ENCODE measurements around the gene LYRM4.
A peak's percentile ranks its signal among the peaks of the same experiment; 100 is the strongest.

Gene LYRM4

GRCh38 chr6:5160206-5160605, 100.5 kb downstream of the LYRM4 start:
- Histone ChIP-seq H3K27me3 (ENCODE audit: insufficient read depth, low read length) (no peaks in the 10 kb centered on the region), H3K4me3 (ENCODE audit: low read depth, low read length) (no peak overlapping the region), H3K4me1 (ENCODE audit: control insufficient read depth, insufficient read depth, low read length, unreplicated experiment) (no peaks in the 10 kb centered on the region), H3K36me3 (ENCODE audit: insufficient read depth, low read length) (no peaks in the 10 kb centered on the region), H3K79me2 (ENCODE audit: control insufficient read depth, insufficient read depth, low read length, unreplicated experiment) (no peaks in the 10 kb centered on the region), H2AFZ (ENCODE audit: low read length, unreplicated experiment) (no peak overlapping the region), H3K27ac (ENCODE audit: low read depth, low read length) (no peak overlapping the region)

GRCh38 chr6:5159162-5159561, 101.6 kb downstream of the LYRM4 start:
- H3K27ac ChIP-seq (ENCODE audit: low read depth, low read length), result no peak overlapping the region
- H3K79me2 ChIP-seq (ENCODE audit: control insufficient read depth, insufficient read depth, low read length, unreplicated experiment), result no peaks in the 10 kb centered on the region
- no peaks in the 10 kb centered on the region for H3K4me1 ChIP-seq (ENCODE audit: control insufficient read depth, insufficient read depth, low read length, unreplicated experiment)
- H2AFZ ChIP-seq (ENCODE audit: low read length, unreplicated experiment), result no peak overlapping the region
- no peak overlapping the region for H3K4me3 ChIP-seq (ENCODE audit: low read depth, low read length)
- no peaks in the 10 kb centered on the region for H3K36me3 ChIP-seq (ENCODE audit: insufficient read depth, low read length)
- no peaks in the 10 kb centered on the region for H3K27me3 ChIP-seq (ENCODE audit: insufficient read depth, low read length)

DNA sequence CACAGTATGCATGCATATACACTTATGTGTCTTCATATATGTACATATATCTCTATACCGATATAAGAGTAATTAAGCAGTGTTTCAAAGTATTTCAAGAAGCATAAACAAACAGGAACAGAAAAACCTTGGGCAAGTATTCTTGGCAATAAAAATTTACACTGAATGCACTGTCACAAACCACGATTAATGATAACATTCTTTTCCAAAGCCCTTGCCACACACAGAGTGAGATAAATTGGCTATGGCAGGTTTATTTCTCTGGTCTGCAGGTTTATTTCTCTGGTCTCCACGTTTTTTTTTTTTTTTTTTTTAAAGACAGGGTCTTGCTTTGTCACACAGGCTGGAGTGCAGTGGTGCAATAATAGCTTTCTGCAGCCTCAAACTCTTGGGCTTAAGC, 102.6 kb downstream of the LYRM4 start:
- Histone ChIP-seq H3K79me2 (ENCODE audit: control insufficient read depth, insufficient read depth, low read length, unreplicated experiment) (no peaks in the 10 kb centered on the region), H3K27me3 (ENCODE audit: insufficient read depth, low read length) (no peaks in the 10 kb centered on the region), H3K36me3 (ENCODE audit: insufficient read depth, low read length) (no peaks in the 10 kb centered on the region), H3K4me1 (ENCODE audit: control insufficient read depth, insufficient read depth, low read length, unreplicated experiment) (no peaks in the 10 kb centered on the region), H3K27ac (ENCODE audit: low read depth, low read length) (no peak overlapping the region), H3K4me3 (ENCODE audit: low read depth, low read length) (no peak overlapping the region), H2AFZ (ENCODE audit: low read length, unreplicated experiment) (no peak overlapping the region)

- H3K4me1 ChIP-seq (ENCODE audit: control insufficient read depth, insufficient read depth, low read length, unreplicated experiment), result peaks cover under 1% of the 10 kb centered on the region
- no peaks in the 10 kb centered on the region for H3K27me3 ChIP-seq (ENCODE audit: insufficient read depth, low read length)
- H3K79me2 ChIP-seq (ENCODE audit: control insufficient read depth, insufficient read depth, low read length, unreplicated experiment), result no peaks in the 10 kb centered on the region
- H3K36me3 ChIP-seq (ENCODE audit: insufficient read depth, low read length), result no peaks in the 10 kb centered on the region
- H3K27ac ChIP-seq (ENCODE audit: low read depth, low read length), result no peak overlapping the region
- no peak overlapping the region for H3K4me3 ChIP-seq (ENCODE audit: low read depth, low read length)
- no peak overlapping the region for H2AFZ ChIP-seq (ENCODE audit: low read length, unreplicated experiment)
Measured at GRCh38 chr6:5157621-5158138, 103.1 kb downstream of the LYRM4 start.

- no peak overlapping the region for H3K27ac ChIP-seq (ENCODE audit: low read depth, low read length)
- no peaks in the 10 kb centered on the region for H3K27me3 ChIP-seq (ENCODE audit: insufficient read depth, low read length)
- no peaks in the 10 kb centered on the region for H3K36me3 ChIP-seq (ENCODE audit: insufficient read depth, low read length)
- peaks cover 11% of the 10 kb centered on the region for H3K4me1 ChIP-seq (ENCODE audit: control insufficient read depth, insufficient read depth, low read length, unreplicated experiment)
- no peak overlapping the region for H3K4me3 ChIP-seq (ENCODE audit: low read depth, low read length)
- H2AFZ ChIP-seq (ENCODE audit: low read length, unreplicated experiment), result no peak overlapping the region
- no peaks in the 10 kb centered on the region for H3K79me2 ChIP-seq (ENCODE audit: control insufficient read depth, insufficient read depth, low read length, unreplicated experiment)
Measured at GRCh38 chr6:5156627-5157026, 104.1 kb downstream of the LYRM4 start.

DNA sequence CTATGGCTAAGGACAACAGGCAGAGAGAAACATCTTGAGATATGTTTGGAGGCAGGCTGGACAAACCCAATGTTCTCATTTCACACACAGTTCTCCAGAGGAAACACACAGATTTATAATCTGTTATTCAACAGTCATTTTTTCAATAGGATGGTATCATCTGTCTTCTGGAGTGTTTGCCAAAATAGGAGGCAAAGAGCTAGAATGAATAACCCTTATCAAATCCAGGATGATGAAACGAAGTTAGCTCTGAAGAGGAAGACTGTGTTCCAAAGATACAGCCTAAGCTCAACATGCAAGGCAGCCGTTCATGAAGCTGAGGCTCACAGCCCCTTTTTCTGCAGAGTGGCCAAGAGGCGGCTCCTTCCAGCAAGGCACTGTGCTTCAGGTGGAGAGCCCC, 104.8 kb downstream of the LYRM4 start:
- H3K79me2 ChIP-seq (ENCODE audit: control insufficient read depth, insufficient read depth, low read length, unreplicated experiment), result no peaks in the 10 kb centered on the region
- no peaks in the 10 kb centered on the region for H3K36me3 ChIP-seq (ENCODE audit: insufficient read depth, low read length)
- H3K27ac ChIP-seq (ENCODE audit: low read depth, low read length), result no peak overlapping the region

DNA sequence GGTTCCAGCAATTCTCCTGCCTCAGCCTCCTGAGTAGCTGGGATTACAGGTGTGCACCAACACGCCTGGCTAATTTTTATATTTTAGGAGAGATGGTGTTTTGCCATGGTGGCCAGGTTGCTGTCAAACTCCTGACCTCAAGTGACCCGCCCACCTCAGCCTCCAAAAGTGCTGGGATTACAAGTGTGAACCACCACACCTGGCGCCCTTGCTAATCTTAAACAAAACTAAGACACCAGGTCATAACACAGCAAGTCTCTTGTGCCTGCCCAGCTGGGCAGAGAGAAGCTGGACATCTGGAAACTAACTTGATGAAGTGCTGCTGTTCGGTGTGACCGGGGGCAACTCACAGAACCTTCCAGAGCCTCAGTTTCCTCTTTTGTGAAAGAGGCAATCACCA, 107.6 kb downstream of the LYRM4 start:
- Histone ChIP-seq H3K79me2 (ENCODE audit: control insufficient read depth, insufficient read depth, low read length, unreplicated experiment) (no peaks in the 10 kb centered on the region), H2AFZ (ENCODE audit: low read length, unreplicated experiment) (no peak overlapping the region), H3K4me1 (ENCODE audit: control insufficient read depth, insufficient read depth, low read length, unreplicated experiment) (peaks cover 15% of the 10 kb centered on the region), H3K27ac (ENCODE audit: low read depth, low read length) (no peak overlapping the region), H3K36me3 (ENCODE audit: insufficient read depth, low read length) (no peaks in the 10 kb centered on the region), H3K4me3 (ENCODE audit: low read depth, low read length) (no peak overlapping the region), H3K27me3 (ENCODE audit: insufficient read depth, low read length) (no peaks in the 10 kb centered on the region)

More for the DNA sequence above, 104.8 kb downstream of the LYRM4 start:
- Histone ChIP-seq H3K27me3 (ENCODE audit: insufficient read depth, low read length) (no peaks in the 10 kb centered on the region), H2AFZ (ENCODE audit: low read length, unreplicated experiment) (no peak overlapping the region), H3K4me3 (ENCODE audit: low read depth, low read length) (no peak overlapping the region), H3K4me1 (ENCODE audit: control insufficient read depth, insufficient read depth, low read length, unreplicated experiment) (peaks cover 15% of the 10 kb centered on the region)

- no peaks in the 10 kb centered on the region for H3K36me3 ChIP-seq (ENCODE audit: insufficient read depth, low read length)
- no peaks in the 10 kb centered on the region for H3K79me2 ChIP-seq (ENCODE audit: control insufficient read depth, insufficient read depth, low read length, unreplicated experiment)
- H2AFZ ChIP-seq (ENCODE audit: low read length, unreplicated experiment), result no peak overlapping the region
- H3K4me3 ChIP-seq (ENCODE audit: low read depth, low read length), result no peak overlapping the region
- peaks cover 15% of the 10 kb centered on the region for H3K4me1 ChIP-seq (ENCODE audit: control insufficient read depth, insufficient read depth, low read length, unreplicated experiment)
- H3K27me3 ChIP-seq (ENCODE audit: insufficient read depth, low read length), result no peaks in the 10 kb centered on the region
- H3K27ac ChIP-seq (ENCODE audit: low read depth, low read length), result peak overlapping the region; percentile 64
Measured at GRCh38 chr6:5152460-5152859, 108.3 kb downstream of the LYRM4 start.

DNA sequence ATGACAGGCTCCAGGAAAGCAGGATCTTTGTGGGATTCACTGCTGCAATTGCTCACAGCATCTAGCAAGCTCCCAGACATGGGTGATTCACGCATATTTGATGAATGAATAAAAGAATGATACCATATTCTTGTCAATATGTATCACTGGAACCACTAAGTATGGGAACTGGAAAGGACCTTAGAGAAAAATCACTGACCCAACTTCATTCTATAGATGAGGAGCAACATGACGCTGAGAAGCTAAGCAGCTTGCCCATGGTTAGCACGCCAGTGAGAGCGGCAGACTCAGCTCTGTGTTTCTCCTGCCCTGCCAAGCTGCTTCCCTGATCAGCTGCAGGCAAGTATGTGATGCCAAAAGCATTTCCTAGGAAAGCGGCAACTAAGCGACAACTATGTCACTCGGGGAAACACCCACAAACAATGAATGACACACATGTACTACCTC, 108.8 kb downstream of the LYRM4 start:
- no peaks in the 10 kb centered on the region for H3K27me3 ChIP-seq (ENCODE audit: insufficient read depth, low read length)
- no peak overlapping the region for H2AFZ ChIP-seq (ENCODE audit: low read length, unreplicated experiment)
- peaks cover 15% of the 10 kb centered on the region for H3K4me1 ChIP-seq (ENCODE audit: control insufficient read depth, insufficient read depth, low read length, unreplicated experiment)
- H3K4me3 ChIP-seq (ENCODE audit: low read depth, low read length), result no peak overlapping the region
- H3K36me3 ChIP-seq (ENCODE audit: insufficient read depth, low read length), result no peaks in the 10 kb centered on the region
- peak overlapping the region; percentile 64 for H3K27ac ChIP-seq (ENCODE audit: low read depth, low read length)
- H3K79me2 ChIP-seq (ENCODE audit: control insufficient read depth, insufficient read depth, low read length, unreplicated experiment), result no peaks in the 10 kb centered on the region

- no peak overlapping the region for H2AFZ ChIP-seq (ENCODE audit: low read length, unreplicated experiment)
Measured at GRCh38 chr6:5151360-5151954, 109.3 kb downstream of the LYRM4 start.

DNA sequence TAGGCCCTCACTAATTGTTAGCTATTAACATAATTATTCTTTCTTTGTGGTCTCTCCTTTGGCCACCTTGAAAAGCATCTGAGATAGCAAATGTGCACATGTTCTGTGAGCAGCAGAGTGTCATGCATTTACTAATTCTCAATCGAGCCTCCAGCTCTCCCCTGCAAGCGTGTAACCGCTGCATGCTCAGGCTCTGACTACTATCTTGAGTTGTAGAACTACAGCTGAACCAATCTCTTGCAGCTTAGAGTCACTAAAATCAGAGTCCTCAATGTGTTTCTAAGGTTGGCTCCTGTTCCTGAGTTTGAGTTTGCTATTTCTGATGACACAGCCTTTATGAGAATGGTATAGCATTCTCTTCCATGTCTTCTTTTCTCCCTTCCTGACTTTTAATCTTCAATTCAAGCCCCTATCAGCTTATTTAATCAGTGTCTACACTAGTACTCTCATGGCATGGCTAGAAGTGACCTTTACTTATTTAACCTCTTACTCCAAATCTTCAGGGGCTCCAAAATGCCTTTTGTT, 110.1 kb downstream of the LYRM4 start:
- Histone ChIP-seq H2AFZ (ENCODE audit: low read length, unreplicated experiment) (no peak overlapping the region), H3K79me2 (ENCODE audit: control insufficient read depth, insufficient read depth, low read length, unreplicated experiment) (no peaks in the 10 kb centered on the region), H3K27me3 (ENCODE audit: insufficient read depth, low read length) (no peaks in the 10 kb centered on the region), H3K4me3 (ENCODE audit: low read depth, low read length) (no peak overlapping the region), H3K4me1 (ENCODE audit: control insufficient read depth, insufficient read depth, low read length, unreplicated experiment) (peaks cover 15% of the 10 kb centered on the region), H3K27ac (ENCODE audit: low read depth, low read length) (no peak overlapping the region), H3K36me3 (ENCODE audit: insufficient read depth, low read length) (no peaks in the 10 kb centered on the region)

More at GRCh38 chr6:5151360-5151954, 109.3 kb downstream of the LYRM4 start:
- Histone ChIP-seq H3K4me1 (ENCODE audit: control insufficient read depth, insufficient read depth, low read length, unreplicated experiment) (peaks cover 15% of the 10 kb centered on the region), H3K27ac (ENCODE audit: low read depth, low read length) (peak overlapping the region; percentile 64), H3K36me3 (ENCODE audit: insufficient read depth, low read length) (no peaks in the 10 kb centered on the region), H3K4me3 (ENCODE audit: low read depth, low read length) (no peak overlapping the region), H3K79me2 (ENCODE audit: control insufficient read depth, insufficient read depth, low read length, unreplicated experiment) (no peaks in the 10 kb centered on the region), H3K27me3 (ENCODE audit: insufficient read depth, low read length) (no peaks in the 10 kb centered on the region)
